ENCODE data around the gene C11orf21.

C11orf21 gene

GRCh38 chr11:2302896-2303626 lies 1.3 kb upstream of the C11orf21 start:
- Histone ChIP-seq H3K27ac (replicated peaks) (peak overlapping the region; percentile 98), H3K27me3 (ENCODE audit: insufficient read depth, poor library complexity, severe bottlenecking) (no peaks in the 10 kb centered on the region), H3K4me3 (replicated peaks; ENCODE audit: insufficient read depth, low read length) (peak overlapping the region; percentile 69)
- TF ChIP-seq GABPA (IDR thresholded peaks at IDR 0.05; ENCODE audit: low read depth) (no peak), SPI1 (IDR thresholded peaks at IDR 0.05; ENCODE audit: borderline replicate concordance, low read depth) (no peak), CTCF (IDR thresholded peaks at IDR 0.05; ENCODE audit: insufficient read depth, low read length) (no peak), POLR2AphosphoS5 (IDR thresholded peaks at IDR 0.05; ENCODE audit: low read depth) (no peak; the same call in 1 of the 2 replicates), REST (IDR thresholded peaks at IDR 0.05; ENCODE audit: insufficient replicate concordance, low read depth) (no peak)
- DNase-seq (ENCODE audit: low read depth in 1 of 2, low spot score in 1 of 2): no peak

- Histone ChIP-seq H3K4me3 (replicated peaks; ENCODE audit: insufficient read depth, low read length) (peak overlapping the region; percentile 69), H3K27ac (replicated peaks) (peak overlapping the region; percentile 98), H3K27me3 (ENCODE audit: insufficient read depth, poor library complexity, severe bottlenecking) (no peaks in the 10 kb centered on the region)
- no peak for TF ChIP-seq SPI1 (IDR thresholded peaks at IDR 0.05; ENCODE audit: borderline replicate concordance, low read depth)
- TF ChIP-seq POLR2AphosphoS5 (IDR thresholded peaks at IDR 0.05; ENCODE audit: low read depth): no peak
- TF ChIP-seq REST (IDR thresholded peaks at IDR 0.05; ENCODE audit: insufficient replicate concordance, low read depth): peak; percentile 32
- no peak for TF ChIP-seq GABPA (IDR thresholded peaks at IDR 0.05; ENCODE audit: low read depth)
- DNase-seq (ENCODE audit: low read depth in 1 of 2, low spot score in 1 of 2): peak; percentile 76 to 80
These were observed 683 bp upstream of the C11orf21 start for GRCh38 chr11:2302306-2302895.

- Histone ChIP-seq H3K27ac (replicated peaks) (peak overlapping the region; percentile 98), H3K27me3 (ENCODE audit: insufficient read depth, poor library complexity, severe bottlenecking) (no peaks in the 10 kb centered on the region), H3K4me3 (replicated peaks; ENCODE audit: insufficient read depth, low read length) (peak overlapping the region; percentile 69)
- TF ChIP-seq GABPA (IDR thresholded peaks at IDR 0.05; ENCODE audit: low read depth) (no peak), SPI1 (IDR thresholded peaks at IDR 0.05; ENCODE audit: borderline replicate concordance, low read depth) (peak; percentile 17; the same call in 1 of the 2 replicates), POLR2AphosphoS5 (IDR thresholded peaks at IDR 0.05; ENCODE audit: low read depth) (peak; percentile 61; the same call in 1 of the 2 replicates), REST (IDR thresholded peaks at IDR 0.05; ENCODE audit: insufficient replicate concordance, low read depth) (peak; percentile 19), CTCF (IDR thresholded peaks at IDR 0.05; ENCODE audit: insufficient read depth, low read length) (no peak)
- peak in 1 of 2 experiments; percentile 83 for DNase-seq (ENCODE audit: low read depth in 1 of 2, low spot score in 1 of 2)
These were observed 635 bp downstream of the C11orf21 start for GRCh38 chr11:2300936-2301630.
